ENCODE measurements around the gene ICA1. TPM values are rescaled to one million over a fixed set of nuclear protein-coding genes. Genes with fewer than 3 reads are reported as not detected.

Gene ICA1
- total RNA-seq, 2 donors from 2014 or later: 71.2 to 115 TPM

DNA sequence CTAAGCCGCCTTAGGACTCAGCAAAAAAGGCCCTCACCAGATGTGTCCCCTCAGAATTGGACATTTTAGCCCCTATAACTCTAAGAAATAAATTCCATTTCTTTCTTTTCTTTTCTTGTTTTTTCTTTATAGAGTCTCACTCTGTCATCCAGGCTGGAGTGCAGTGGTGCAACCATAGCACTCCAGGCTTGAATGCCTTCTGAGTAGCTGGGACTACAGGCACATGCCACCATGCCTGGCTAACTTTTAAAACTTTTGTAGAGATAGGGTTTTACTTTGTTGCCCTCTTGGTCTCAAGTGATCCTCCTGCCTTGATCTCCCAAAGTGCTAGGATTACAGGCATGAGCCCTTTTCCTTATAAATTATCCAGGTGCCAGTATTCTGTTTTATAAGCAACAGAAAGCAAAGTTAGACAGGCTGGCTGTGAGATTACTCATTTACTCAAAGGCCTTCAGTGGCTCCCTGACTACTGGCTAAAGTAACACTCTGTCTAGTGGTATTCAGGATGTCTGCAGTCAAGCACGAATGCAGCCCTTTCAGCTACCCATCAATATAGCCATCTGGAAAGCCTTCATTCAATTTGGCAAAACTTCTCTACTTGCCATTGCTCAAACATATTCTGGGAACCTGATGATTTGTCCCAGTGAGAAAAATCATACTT lies 128.6 kb downstream of the ICA1 start:
- intact Hi-C loops (cut with DNase I): no loop called here

DNA sequence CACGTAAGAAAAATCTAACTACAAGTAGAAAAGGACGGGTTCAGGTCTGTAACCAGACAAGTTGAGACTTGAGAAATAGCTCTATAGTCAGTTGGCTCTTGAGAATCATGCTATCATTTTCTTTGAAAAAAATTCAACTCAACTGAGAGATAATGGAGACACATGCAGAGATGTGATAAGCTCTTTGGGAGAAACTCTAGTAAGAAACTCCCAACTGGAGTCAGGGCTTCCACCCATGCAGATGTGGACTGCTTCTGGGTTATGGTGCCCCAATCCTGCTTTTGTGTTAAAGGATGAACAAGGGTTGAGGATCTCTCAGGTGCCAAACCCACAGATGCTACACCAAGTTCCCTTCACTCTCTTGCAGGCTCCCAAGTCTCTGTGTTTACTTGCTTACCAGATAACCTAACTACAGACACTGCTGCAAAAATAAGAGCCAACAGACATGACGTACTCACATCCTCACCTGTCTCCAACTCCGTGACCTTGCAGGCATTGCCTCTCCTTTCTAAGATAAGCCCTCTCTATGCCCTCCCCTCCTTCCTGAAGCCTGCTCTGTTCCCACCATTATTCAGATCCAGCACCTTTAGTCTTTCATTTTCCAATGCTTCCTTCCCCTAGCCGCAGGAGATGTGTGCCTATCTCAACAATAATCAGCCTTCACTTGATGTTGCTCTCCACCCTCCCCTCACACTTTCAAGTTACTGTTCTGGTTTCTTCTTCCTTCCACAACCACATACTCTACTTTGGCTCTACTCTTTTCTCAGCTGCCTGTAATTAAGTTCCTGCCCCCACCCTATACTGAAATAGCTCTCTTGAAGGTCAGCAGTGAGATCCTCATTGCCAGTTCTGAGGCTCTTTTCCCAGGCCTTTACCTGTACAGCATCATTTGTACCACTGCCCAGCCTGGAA lies 130.0 kb downstream of the ICA1 start:
- Histone ChIP-seq H3K9me3 (no peaks in the 10 kb centered on the region), H3K27me3 (no peaks in the 10 kb centered on the region), H3K4me3 (no peak overlapping the region), H3K27ac (no peak overlapping the region), H3K36me3 (replicated peaks in 1 of 2; ENCODE audit: insufficient read depth in 1 of 2, low read depth in 2 of 2) (peaks cover 0 to 8% of the 10 kb centered on the region in 2 donors), H3K4me1 (no peaks in the 10 kb centered on the region)
- 77 to 87% methylated on average over 5 of the region's 5 CpGs for WGBS, 2 donors
- ATAC-seq (no peak), DNase-seq (no peak)
- no peak for TF ChIP-seq POLR2A (IDR thresholded peaks at IDR 0.05)
- TF ChIP-seq, protein P1, sequence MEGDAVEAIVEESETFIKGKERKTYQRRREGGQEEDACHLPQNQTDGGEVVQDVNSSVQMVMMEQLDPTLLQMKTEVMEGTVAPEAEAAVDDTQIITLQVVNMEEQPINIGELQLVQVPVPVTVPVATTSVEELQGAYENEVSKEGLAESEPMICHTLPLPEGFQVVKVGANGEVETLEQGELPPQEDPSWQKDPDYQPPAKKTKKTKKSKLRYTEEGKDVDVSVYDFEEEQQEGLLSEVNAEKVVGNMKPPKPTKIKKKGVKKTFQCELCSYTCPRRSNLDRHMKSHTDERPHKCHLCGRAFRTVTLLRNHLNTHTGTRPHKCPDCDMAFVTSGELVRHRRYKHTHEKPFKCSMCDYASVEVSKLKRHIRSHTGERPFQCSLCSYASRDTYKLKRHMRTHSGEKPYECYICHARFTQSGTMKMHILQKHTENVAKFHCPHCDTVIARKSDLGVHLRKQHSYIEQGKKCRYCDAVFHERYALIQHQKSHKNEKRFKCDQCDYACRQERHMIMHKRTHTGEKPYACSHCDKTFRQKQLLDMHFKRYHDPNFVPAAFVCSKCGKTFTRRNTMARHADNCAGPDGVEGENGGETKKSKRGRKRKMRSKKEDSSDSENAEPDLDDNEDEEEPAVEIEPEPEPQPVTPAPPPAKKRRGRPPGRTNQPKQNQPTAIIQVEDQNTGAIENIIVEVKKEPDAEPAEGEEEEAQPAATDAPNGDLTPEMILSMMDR (IDR thresholded peaks at IDR 0.05): no peak
- intact Hi-C loops (cut with DNase I): no loop called here

More for the DNA sequence above, 128.6 kb downstream of the ICA1 start:
- WGBS, 2 donors: 93 to 97% methylated on average over 2 of the region's 2 CpGs
- Histone ChIP-seq H3K4me3 (no peak overlapping the region), H3K9me3 (no peaks in the 10 kb centered on the region), H3K4me1 (no peaks in the 10 kb centered on the region), H3K27me3 (no peaks in the 10 kb centered on the region), H3K27ac (no peak overlapping the region), H3K36me3 (replicated peaks in 1 of 2; ENCODE audit: insufficient read depth in 1 of 2, low read depth in 2 of 2) (peaks cover 0 to 3% of the 10 kb centered on the region in 2 donors)
- DNase-seq (no peak), ATAC-seq (no peak)
- no peak for TF ChIP-seq POLR2A (IDR thresholded peaks at IDR 0.05)
- TF ChIP-seq, protein P1 (IDR thresholded peaks at IDR 0.05): no peak

DNA sequence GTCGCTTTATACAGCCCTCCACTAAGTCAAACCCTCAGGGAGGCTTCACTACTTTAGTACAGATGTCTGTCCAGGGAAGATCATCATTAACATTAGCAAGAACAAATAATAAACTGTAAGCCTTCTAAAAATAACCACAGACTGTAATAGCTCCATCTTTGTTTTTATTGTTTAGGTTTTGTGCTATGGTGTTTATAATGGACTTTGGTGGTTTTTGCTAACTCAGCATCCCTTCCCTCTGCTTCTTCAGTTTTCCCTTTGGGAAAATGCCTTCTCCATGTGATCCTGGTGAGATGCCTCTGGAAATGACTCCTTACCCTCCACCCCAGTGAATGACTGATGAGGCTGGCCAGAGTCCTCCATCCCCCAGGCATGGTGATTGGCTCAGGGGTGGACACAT lies 131.3 kb downstream of the ICA1 start:
- no peaks in the 10 kb centered on the region for H3K9me3 ChIP-seq
- H3K27me3 ChIP-seq: no peaks in the 10 kb centered on the region
- no peak for DNase-seq
- no peak for ATAC-seq
- H3K4me1 ChIP-seq: no peaks in the 10 kb centered on the region
- no peak overlapping the region for H3K4me3 ChIP-seq
- H3K36me3 ChIP-seq (replicated peaks in 1 of 2; ENCODE audit: insufficient read depth in 1 of 2, low read depth in 2 of 2): peaks cover 0 to 11% of the 10 kb centered on the region in 2 donors
- 93 to 100% methylated on average over 1 of the region's 1 CpG for WGBS, 2 donors
- TF ChIP-seq POLR2A (IDR thresholded peaks at IDR 0.05): no peak
- TF ChIP-seq, protein P1 (IDR thresholded peaks at IDR 0.05): no peak
- no peak overlapping the region for H3K27ac ChIP-seq
- intact Hi-C loops (cut with DNase I): no loop called here

DNA sequence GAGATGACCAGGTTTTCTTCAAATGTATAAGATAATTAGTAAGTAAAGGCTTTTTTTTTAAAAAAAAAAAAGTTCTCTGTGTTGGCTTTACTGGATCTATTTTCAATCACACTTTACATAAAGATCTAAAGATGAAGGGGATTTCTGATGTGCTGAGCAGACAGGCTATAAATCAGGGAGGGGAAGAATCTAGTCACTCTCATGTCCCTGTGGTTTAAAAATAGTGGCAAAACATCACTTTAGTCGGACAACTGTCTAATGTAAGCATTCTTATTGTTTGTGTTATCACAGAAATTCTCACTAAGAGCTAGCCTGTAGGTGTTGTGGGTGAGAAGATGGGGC lies 132.7 kb downstream of the ICA1 start:
- TF ChIP-seq, protein P1 (IDR thresholded peaks at IDR 0.05): no peak
- no peak for TF ChIP-seq POLR2A (IDR thresholded peaks at IDR 0.05)
- 79 to 82% methylated on average over 1 of the region's 1 CpG for WGBS, 2 donors
- ATAC-seq (no peak), DNase-seq (no peak)
- peaks cover 0 to 11% of the 10 kb centered on the region in 2 donors for H3K36me3 ChIP-seq (replicated peaks in 1 of 2; ENCODE audit: insufficient read depth in 1 of 2, low read depth in 2 of 2)
- H3K27ac ChIP-seq: no peak overlapping the region
- H3K4me3 ChIP-seq: no peak overlapping the region
- H3K4me1 ChIP-seq: no peaks in the 10 kb centered on the region
- H3K27me3 ChIP-seq: no peaks in the 10 kb centered on the region
- intact Hi-C loops (cut with DNase I): no loop called here
- H3K9me3 ChIP-seq: no peaks in the 10 kb centered on the region

Data from body of pancreas (tissue), 4 donors.